NCI-H774 (cell line): ENCODE data around the gene KRT86.
"Not testable (repeated sequence)": the region's sequence is repeated elsewhere in the genome, so short reads cannot be mapped to it uniquely, and the experiment has no call there.

Experiments
- DNase-seq: peaks from one replicate; lab custom pipeline; 2025; lab: John Stamatoyannopoulos, UW

KRT86 gene

DNA sequence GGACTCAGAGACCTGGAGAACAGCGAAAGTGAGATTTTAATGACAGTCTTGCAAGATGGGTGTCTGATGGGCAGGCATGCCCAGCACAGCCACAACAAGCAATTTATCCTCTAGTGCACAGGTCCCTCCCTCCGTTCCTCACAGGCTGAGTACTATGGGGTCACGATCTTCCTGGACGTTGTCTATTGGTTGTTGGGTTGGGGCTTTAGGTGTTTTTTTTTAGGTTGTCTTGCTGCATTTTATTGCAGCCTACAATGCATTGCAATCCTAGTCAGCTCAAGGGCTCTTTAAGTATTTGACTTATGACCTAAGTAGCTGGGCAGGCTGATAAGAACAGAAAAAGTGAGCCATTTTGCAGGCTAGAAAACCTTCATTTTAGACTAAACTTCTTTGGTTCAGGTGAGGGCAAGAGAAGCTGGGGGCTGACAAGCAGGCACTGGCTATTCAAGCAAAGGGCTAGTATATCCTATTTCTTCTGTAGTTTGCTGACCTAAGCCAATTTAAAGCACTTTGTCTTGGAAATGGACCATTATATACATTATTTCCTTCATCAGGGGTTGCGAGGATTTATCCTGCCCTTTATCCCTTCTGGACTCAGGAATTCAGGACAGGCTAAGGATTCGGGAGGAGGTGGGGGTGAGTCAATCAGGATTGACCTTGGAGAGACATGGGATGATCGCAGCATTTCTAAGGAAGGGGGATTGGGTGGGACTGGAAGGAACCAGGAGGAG is 35.4 kb upstream of the KRT86 start:
- DNase-seq: no peak

DNA sequence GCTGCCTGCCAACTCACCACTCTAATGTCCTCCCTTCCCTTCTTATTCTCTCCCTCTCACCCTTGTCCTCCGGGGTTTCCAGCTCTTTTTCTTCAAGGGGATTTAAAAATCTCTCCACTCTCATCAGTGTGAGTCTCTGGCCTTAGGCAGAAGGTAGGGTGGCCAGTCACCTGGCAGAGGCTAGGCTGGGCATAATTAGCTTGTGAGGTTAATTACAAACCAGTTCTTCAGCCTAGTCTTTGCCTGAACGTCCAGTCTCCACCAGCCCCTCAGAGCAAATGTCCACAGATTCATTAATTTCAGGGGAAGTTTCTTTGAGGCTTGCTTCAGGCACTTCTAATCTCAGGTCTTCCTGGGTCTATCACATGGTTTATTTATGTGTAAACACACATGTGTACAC is 34.7 kb upstream of the KRT86 start:
- DNase-seq: no peak

DNA sequence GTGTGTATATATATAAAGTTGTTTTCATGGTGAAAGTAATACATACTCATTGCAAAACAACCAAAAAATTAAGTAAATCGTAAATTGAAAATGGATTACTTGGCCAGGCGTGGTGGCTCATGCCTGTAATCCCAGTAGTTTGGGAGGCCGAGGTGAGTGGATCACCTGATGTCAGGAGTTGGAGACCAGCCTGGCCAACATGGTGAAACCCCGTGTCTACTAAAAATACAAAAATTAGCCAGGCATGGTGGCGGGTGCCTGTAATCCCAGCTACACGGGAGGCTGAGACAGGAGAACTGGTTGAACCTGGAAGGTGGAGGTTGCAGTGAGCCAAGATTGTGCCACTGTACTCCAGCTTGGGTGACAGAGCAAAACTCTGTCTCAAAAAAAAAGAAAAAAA is 34.2 kb upstream of the KRT86 start:
- not testable (repeated sequence) for DNase-seq

DNA sequence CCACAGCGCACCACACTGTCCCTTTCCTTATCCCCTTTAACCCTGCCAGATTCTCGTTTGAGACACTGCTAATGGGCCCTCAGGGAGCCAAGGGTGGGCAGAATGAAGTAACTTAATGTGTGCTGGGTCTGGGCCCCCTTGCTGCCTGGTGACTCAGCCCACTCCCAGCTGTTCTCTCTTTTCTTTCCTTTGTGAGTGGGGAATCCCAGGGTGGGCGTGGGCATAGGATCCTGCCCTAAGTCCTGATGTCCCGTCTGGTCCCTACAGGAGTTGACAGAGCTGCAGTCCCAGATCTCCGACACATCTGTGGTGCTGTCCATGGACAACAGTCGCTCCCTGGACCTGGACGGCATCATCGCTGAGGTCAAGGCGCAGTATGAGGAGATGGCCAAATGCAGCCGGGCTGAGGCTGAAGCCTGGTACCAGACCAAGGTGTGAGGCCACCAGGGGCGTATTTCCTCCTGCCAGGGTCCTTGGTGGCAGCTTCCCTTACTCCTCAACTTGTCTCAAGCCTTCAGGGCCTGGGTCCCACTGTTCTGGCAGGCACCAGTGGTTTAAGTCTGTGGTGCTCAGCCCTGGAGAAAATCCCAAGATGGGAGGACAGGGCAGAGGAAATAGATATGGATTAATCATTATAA is 33.1 kb upstream of the KRT86 start:
- no peak for DNase-seq

DNA sequence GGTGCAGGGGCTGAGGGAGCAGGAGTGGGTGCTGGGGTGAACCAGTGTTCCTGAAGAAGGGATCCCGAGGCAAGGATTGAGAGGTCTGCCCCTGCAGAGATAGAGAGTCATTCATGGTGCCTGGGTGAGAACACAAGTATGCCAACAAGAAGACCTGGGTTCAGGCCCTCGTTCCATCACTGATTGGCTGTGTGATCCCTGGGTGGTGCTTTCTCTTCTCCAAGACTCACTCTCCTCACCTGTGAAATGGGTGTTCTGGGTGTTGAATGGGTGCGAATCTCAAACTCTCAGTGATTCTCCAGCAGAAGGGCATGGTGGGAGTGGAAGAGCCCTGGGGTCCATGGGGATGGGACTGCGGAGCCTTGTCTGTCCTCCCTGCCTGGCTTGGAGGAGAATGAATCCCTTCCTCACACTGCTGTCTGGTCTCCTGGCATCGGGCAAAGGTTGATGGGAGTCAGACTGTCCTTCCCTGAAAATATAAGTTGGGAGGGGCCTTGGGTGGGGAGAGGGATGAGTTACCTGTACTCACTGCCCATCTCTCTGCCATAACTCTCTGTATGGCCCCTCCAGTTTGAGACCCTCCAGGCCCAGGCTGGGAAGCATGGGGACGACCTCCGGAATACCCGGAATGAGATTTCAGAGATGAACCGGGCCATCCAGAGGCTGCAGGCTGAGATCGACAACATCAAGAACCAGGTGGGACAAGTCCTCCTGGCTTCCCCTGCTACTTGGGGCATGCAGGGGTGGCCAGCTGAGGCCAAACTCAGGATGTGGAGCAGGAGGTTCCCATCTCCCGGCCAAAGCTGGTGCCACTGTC is 31.8 kb upstream of the KRT86 start:
- no peak for DNase-seq

DNA sequence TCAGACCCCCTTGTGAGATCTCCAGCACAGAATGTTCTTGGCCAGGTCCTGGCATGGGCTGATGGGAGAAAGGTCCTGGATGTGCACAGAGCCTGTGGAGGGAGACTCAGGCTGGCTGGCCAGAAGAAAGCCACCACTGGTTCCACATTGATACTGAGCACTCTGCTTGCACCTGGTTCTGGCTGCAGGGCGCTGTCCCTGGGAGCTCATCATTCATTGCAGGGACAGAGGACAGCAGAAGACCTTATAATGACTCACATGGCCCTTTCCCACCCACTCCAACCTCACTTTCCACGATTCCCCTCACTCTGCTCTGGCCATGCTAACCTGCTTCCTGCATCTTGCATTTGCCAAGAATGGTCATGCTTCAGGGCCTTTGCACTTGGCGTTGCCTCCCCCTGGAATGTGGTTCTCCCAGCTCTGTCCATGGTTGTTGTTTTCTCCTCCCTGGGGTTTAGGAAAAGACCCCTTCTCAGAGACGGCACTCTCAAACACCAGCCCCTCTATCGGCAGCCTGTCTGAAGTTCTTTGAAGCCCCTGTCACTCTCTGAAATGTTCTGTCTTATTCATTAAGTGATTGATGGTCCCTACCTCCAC is 31.1 kb upstream of the KRT86 start:
- DNase-seq: no peak

DNA sequence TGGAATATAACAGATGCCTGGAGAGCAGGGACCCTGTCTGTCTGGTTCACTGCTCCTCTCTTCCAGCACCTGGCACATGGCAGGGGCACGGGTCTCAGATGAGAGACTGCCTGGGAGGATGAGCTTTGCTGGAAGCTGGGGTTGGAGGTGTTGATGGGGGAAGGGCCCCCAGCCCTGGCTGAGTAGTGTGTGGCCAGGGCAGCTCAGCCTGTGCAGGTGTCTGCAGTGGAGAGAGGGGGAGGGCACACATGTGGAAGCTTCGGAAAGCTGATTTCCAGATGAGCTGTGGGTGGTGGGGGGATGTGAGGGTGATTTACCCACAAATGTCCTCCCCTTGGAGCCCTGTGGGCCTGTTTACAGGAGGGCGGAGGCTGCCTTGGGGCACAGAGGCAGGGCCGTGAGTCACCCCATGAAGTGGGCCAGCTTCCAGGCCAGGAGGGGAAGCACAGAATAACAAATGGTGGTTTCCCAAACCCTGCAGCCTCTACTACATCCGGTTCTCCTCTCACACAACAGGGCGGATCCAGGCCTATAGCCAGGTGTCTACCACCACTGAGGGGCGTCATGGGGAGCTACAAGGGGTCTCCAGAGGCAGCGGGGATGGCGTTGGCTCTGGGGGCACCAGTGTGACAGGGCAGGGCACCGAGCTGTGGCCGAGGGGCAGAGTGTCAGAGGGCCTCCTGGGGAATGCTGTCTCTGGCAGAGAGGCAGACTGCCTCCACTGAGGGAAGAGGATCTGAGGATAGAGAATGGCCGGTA is 30.4 kb upstream of the KRT86 start:
- DNase-seq: no peak

DNA sequence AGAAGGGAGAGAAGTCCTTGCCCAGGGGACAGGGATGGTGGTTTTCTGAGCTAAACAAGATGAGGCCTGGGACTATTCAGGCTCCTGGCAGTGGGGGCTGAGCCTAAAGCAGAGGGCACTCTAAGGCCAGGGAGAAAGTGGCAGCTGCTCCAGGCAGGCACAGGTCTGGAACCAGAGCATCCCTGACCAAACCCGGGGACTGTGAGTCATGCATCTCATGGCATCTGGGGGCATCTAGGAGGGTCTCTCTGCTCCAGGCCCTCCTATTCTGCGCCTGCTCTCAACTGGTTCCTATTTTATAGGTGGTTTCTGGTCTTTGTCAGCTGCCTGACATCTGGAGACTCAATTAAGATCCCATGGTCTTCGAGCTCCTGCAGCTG is 29.8 kb upstream of the KRT86 start:
- no peak for DNase-seq

DNA sequence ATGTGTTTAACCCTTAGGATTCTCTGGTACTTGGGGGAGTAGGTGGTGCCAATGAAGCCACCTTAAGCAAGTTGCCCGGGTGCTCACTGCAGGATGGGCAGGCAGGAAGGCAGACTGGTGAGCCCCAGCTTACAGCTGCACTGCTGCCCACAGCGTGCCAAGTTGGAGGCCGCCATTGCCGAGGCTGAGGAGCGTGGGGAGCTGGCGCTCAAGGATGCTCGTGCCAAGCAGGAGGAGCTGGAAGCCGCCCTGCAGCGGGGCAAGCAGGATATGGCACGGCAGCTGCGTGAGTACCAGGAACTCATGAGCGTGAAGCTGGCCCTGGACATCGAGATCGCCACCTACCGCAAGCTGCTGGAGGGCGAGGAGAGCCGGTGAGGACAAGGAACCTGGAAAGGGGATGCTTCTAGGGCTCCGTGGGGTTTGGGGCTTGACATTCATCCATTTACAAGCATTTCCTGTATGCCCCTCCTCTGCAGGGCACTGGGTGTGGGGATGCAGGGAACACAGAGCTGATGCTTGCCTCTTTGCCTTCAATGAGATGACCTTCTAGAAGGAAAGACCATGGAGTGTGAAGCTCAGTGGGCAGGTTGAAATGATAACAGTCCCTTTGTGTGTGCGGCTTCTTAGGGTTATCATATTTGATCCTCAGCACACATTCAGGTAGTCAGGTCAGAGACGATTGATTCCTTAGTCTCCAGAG is 29.0 kb upstream of the KRT86 start:
- no peak for DNase-seq

DNA sequence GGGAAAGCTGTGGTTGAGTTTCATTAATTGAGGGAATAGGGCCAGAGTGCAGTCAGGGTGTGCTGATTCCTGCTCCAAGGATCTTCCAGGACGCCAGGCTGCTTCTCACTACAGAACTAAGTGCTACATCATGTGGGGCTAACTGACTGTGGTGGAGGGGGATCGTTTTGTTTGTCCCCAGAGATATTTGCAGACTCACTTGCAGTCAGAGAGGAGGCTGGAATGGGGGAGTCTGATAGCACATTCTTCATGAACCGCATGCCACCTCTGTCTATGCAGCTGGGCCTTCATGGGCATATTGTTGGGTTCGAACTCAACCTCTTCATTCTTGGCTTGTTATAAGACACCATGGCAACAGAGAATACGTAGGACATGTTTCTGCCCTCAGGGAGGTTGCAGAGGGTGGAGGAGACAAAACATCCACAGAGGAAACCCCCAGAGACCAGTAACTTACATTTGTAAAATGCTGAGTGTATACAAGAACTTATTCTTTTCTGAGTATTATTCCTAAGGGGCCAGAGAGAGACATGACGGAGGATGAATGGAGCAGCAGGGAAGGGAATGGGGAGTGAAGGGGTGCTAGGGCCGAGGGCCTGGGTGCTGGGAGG is 28.4 kb upstream of the KRT86 start:
- no peak for DNase-seq

DNA sequence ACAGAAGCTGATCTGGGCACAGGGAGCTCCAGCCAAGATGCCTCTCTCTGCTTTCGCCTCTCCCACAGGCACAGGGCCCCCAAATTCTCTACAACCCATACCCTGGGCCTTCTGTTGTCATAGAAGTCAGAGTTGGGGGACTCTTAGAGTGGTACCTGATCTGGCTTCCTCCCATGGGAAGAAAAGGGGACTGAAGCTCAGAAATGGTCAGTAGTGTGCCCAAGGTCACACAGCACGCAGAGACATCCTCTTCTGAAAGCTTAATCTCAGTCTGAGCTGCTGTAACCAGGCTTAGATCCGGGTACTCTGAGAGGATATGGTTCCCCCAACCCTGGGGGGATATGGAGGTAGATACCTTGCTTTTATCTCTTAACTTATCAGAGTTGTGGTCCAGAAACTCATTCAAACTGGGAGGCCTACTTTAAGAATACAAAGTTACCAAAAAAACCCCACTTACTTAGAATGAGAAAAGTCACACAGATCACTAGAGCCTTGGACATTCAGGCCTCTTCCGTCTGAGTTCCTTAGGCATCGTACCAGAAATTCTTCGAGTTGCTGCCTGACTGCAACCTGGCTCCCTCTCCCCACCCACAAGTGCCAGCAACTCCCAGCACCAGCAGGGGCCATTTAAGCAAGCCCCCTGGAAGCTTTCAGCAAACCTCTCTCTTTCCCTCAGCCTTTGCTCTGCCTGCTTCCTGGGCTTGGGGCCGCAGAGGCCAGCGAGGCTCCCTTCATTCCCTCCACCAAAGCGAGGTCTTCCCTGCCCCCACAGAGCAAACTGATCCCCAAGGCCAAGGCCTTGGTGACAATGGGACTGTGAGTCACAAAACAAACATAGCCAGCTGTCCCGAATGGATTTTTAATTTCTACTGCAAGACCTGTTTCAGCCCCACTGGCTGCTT is 27.5 kb upstream of the KRT86 start:
- DNase-seq: peak; percentile 80

DNA sequence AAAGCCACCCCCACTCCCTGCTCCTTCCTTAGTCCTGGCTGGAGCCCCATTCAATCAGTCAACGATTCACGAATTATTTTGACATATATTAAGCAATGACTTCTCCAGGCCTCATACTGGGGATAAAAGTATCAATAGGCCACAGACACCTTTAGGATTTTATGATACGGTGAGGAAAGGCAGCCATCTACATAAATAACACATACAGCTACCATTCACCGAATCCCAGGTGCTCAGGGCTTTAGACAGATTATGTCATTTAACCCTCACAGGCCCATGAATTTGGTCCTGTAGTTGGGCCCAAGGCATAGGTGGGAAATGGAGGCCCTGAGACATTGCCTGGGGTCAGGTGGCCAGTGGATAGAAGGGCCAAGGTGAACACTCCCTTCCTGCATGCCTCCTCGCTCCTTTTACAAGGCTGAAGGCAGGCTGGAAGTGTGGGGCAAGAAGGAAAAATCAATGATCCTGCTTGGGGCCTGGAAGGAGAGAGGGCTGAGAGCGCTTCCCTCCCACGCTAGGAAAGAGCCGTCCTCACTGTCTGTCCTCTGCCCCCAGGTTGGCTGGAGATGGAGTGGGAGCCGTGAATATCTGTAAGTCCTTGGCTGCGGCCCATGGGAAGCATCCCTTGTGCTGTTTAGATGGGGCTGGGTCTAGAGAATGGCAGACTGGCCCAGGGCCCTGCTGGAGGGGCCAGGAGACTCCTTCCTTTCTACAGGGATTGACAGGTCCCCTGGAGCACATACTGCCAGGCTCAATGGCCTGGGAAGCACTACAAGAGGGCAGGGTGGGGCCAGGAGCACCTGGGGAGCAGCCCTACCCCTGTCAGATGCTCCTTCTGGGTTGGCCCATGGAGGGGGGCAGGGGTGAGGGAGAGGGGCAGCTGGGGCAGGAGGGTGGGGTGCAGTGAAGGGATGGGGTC is 26.6 kb upstream of the KRT86 start:
- DNase-seq: peak; percentile 74

DNA sequence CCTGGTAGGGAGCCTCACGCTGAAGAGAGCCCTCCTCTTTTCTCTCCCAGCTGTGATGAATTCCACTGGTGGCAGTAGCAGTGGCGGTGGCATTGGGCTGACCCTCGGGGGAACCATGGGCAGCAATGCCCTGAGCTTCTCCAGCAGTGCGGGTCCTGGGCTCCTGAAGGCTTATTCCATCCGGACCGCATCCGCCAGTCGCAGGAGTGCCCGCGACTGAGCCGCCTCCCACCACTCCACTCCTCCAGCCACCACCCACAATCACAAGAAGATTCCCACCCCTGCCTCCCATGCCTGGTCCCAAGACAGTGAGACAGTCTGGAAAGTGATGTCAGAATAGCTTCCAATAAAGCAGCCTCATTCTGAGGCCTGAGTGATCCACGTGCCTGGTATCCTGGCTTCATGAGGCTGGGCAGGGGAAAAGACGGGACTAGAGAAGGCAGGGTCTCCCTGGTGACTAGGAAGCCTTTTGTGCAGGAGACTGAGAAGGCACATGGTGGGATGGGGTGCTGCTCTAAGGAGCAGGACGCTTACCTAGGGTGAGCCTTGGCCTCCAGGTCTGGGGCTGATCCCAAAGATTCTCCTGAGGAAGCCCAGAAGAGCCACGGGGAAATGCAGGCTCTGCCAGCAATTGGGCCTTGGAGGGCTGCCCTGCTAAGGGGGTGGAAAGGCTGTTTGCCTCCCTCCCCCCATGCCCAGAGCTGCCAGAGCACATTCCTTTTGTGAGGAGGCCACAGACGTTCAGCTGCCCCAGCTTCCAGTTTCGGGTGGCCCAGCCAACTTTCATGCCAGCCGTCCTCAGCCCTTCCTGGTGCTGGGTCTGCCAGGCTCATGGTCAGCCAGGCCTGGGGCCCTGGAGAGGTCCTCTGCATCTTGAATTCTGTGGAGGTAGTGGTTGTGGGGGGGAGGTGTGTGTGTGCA is 25.6 kb upstream of the KRT86 start:
- no peak for DNase-seq

DNA sequence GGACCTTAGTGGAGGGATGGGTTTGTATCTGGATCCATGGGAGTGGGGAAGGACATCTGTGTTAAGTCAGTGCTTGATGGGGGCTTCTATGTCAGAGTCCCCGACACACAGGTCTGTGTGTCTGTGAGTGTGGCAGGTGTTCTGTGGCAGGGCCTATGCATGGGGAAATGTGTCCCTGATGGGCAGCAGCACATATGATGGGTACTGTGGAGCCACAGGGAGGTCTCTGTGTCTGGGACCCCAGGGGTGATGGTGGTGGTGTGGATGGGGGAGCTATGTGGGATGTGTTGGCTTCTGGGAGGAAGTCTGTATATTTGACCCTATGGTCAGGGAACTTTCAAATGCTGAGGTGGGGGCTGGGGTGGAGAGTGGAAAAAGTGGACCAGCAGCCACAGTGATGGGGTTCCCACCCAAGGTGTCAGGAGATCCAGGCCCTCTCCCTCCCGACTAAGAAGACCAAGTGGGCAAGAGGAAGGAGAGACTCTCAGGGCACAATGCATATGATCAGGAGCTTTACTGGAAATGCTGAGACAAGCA is 24.9 kb upstream of the KRT86 start:
- DNase-seq: no peak

DNA sequence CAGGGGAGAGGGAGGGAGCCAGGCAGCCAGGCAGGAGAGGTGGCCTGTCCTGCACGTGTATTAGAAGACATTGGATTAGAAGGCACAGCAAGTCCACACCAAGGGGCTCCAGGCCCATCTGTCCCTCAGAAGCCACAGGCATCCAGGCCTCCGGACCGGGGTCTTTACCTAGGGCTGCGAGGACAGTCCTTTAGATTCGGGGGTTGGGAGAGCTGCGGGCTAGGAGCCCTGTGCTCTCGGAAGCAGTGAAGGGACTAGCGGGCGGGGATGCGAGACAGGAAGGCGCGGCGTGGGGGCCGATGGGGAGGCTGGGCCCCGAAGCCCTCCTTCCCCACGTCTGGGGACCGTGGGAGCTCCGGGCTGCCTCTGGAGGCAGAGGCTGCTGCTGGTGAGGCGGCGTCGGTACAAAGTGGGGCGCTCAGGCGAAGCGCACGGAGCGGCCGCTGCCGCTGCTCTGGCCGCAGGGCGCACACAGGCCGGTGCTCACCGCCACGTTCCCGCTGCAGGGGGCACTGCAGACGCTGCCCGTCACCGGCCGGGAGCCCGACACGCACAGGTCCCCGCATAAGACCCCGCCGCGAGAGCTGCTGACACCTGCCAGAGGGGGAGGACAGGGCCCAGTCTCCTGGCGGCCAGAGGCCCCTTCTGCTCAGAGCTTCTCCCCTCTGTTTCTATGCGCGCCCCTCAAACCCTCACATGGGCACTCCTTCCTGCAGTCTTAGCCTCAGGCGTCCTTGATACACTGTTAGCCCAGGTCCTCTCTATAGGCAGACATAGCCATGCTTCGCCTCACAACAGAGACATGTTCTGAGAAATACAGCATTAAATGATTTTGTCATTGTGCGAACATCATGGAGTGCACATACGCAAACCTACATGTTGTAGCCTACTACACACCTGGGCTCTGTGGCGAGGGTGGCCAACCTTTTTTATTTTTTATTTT is 24.1 kb upstream of the KRT86 start:
- no peak for DNase-seq

DNA sequence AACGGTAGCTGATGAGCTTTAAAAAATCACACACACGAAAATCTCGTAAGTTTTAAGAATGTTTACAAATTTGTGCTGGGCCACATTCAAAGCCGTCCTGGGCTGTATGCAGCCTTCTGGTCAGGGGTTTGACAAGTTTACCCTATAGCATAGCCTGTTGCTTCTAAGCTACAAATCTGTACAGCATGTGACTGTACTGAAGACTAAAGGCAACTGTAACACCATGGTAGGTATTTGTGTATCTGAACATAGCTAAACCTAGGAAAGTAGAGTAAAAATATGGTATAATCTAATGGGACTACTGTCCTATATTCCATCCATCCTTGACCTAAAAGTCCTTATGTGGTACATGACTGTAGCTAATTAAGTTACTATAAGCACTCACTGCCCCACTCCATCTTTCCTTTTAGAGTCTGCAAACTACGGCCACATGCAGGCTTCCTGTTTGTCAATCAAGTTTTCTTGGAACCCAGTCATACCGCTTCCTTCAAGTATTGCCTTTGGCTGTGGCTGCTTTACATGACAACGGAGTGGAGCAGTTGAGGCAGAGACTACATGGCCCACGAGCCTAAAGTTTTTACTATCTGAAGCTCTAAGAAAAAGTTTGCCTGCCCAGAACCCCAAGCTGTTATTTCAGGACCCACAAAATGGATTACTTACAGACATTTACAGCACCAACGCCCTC is 22.9 kb upstream of the KRT86 start:
- no peak for DNase-seq
